GM21381 (cell line): Measurements from ENCODE around the gene IGF1R.

ENCODE experiments used
- ATAC-seq: cut with Tn5 transposase; IDR thresholded peaks from one replicate; pipeline ENCODE4 v1.9.1; 2021; ENCODE audit warnings: mild to moderate bottlenecking, moderate library complexity; ENCODE audit not compliant: unreplicated experiment

IGF1R gene

GRCh38 chr15:98647026-98647773, 1.1 kb upstream of the IGF1R start:
- ATAC-seq = peak; percentile 50

- ATAC-seq = peak; percentile 23
These were observed 524 bp downstream of the IGF1R start for GRCh38 chr15:98648654-98649471.

GRCh38 chr15:98649472-98650416, 1.4 kb downstream of the IGF1R start:
- no peak for ATAC-seq

- no peak for ATAC-seq
These were observed 2.2 kb downstream of the IGF1R start for GRCh38 chr15:98650417-98651035.

GRCh38 chr15:98651036-98651481, 2.7 kb downstream of the IGF1R start:
- ATAC-seq = no peak

- no peak for ATAC-seq
These were observed 3.4 kb downstream of the IGF1R start for GRCh38 chr15:98651581-98652220.

GRCh38 chr15:98653686-98654085, 5.3 kb downstream of the IGF1R start:
- no peak for ATAC-seq

- ATAC-seq = no peak
These were observed 6.5 kb downstream of the IGF1R start for GRCh38 chr15:98654790-98655360.

GRCh38 chr15:98655732-98656131, 7.4 kb downstream of the IGF1R start:
- ATAC-seq = no peak

- no peak for ATAC-seq
These were observed 9.4 kb downstream of the IGF1R start for GRCh38 chr15:98657721-98658120.

GRCh38 chr15:98658831-98659699, 10.7 kb downstream of the IGF1R start:
- peak; percentile 92 for ATAC-seq

- ATAC-seq = no peak
These were observed 11.7 kb downstream of the IGF1R start for GRCh38 chr15:98660055-98660454.

GRCh38 chr15:98663045-98663444, 14.7 kb downstream of the IGF1R start:
- ATAC-seq = no peak

GRCh38 chr15:98663606-98664005, 15.3 kb downstream of the IGF1R start:
- ATAC-seq = no peak

GRCh38 chr15:98666441-98666840, 18.1 kb downstream of the IGF1R start:
- no peak for ATAC-seq

- no peak for ATAC-seq
These were observed 18.5 kb downstream of the IGF1R start for GRCh38 chr15:98666841-98667240.

- ATAC-seq = no peak
These were observed 19.3 kb downstream of the IGF1R start for GRCh38 chr15:98667521-98668179.
